ENCODE measurements around the gene CCDC12.

- TF ChIP-seq, protein P1, sequence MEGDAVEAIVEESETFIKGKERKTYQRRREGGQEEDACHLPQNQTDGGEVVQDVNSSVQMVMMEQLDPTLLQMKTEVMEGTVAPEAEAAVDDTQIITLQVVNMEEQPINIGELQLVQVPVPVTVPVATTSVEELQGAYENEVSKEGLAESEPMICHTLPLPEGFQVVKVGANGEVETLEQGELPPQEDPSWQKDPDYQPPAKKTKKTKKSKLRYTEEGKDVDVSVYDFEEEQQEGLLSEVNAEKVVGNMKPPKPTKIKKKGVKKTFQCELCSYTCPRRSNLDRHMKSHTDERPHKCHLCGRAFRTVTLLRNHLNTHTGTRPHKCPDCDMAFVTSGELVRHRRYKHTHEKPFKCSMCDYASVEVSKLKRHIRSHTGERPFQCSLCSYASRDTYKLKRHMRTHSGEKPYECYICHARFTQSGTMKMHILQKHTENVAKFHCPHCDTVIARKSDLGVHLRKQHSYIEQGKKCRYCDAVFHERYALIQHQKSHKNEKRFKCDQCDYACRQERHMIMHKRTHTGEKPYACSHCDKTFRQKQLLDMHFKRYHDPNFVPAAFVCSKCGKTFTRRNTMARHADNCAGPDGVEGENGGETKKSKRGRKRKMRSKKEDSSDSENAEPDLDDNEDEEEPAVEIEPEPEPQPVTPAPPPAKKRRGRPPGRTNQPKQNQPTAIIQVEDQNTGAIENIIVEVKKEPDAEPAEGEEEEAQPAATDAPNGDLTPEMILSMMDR (IDR thresholded peaks at IDR 0.05): no peak
- no peak for TF ChIP-seq POLR2A (IDR thresholded peaks at IDR 0.05)
These were observed 25.9 kb upstream of the CCDC12 start for GRCh38 chr3:47002171-47003055.
